ENCODE results near the gene GOT2.
"Not testable (repeated sequence)": the region's sequence is repeated elsewhere in the genome, so short reads cannot be mapped to it uniquely, and the experiment has no call there.

GOT2 gene

DNA sequence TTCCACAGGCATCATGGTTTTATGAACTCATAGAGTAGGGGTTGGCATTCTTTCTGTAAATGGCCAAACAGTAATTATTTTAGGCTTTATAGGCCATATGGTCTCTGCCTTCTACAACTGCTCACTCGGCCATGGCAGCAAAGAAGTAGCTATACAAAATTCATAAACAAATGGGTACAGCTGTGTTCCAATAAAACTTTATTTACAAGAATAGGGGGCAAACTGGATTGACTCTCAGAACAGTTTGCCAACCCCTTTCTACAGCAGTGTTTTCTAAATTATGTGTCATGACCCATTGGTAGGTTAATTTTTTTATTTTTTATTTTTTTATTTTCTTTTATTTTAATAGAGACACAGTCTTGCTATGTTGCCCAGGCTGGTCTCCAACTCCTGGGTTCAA lies 20.4 kb downstream of the GOT2 start:
- peaks cover 74% of the 10 kb centered on the region for H3K36me3 ChIP-seq
- TF ChIP-seq, protein P1, sequence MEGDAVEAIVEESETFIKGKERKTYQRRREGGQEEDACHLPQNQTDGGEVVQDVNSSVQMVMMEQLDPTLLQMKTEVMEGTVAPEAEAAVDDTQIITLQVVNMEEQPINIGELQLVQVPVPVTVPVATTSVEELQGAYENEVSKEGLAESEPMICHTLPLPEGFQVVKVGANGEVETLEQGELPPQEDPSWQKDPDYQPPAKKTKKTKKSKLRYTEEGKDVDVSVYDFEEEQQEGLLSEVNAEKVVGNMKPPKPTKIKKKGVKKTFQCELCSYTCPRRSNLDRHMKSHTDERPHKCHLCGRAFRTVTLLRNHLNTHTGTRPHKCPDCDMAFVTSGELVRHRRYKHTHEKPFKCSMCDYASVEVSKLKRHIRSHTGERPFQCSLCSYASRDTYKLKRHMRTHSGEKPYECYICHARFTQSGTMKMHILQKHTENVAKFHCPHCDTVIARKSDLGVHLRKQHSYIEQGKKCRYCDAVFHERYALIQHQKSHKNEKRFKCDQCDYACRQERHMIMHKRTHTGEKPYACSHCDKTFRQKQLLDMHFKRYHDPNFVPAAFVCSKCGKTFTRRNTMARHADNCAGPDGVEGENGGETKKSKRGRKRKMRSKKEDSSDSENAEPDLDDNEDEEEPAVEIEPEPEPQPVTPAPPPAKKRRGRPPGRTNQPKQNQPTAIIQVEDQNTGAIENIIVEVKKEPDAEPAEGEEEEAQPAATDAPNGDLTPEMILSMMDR (IDR thresholded peaks at IDR 0.05; ENCODE audit: low read depth, low read length), result no peak

DNA sequence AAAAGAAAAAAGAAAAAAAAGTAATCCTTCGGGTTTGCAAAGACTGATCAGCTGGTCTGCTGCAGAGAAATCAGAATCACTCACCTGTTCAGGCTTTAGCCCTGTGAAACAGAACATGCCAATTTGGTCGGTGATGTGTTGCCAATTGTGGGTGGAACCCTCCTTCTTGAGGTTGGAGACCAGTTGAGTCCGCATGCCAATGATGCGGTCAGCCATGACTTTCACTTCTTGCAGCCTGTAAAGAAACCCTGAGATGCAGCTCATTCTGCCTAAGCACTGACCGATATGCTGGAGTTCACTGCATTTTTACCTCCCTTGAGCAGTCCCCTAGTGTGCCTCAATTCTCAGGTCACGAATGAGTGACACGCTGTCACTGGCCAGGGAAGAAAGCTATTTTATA lies 24.8 kb downstream of the GOT2 start:
- Histone ChIP-seq H3K36me3 (peaks cover 53% of the 10 kb centered on the region), H3K4me3 (ENCODE audit: low read depth, low read length) (no peak overlapping the region), H3K27me3 (ENCODE audit: insufficient read depth, low read depth, severe bottlenecking) (no peaks in the 10 kb centered on the region), H3K9me3 (ENCODE audit: severe bottlenecking) (no peaks in the 10 kb centered on the region), H3K27ac (no peak overlapping the region)
- TF ChIP-seq, protein P1 (IDR thresholded peaks at IDR 0.05; ENCODE audit: low read depth, low read length), result no peak
- DNase-seq, result no peak

More for the DNA sequence above, 20.4 kb downstream of the GOT2 start:
- Histone ChIP-seq H3K27ac (no peak overlapping the region), H3K27me3 (ENCODE audit: insufficient read depth, low read depth, severe bottlenecking) (no peaks in the 10 kb centered on the region), H3K4me3 (ENCODE audit: low read depth, low read length) (no peak overlapping the region), H3K9me3 (ENCODE audit: severe bottlenecking) (no peaks in the 10 kb centered on the region)
- DNase-seq, result no peak

DNA sequence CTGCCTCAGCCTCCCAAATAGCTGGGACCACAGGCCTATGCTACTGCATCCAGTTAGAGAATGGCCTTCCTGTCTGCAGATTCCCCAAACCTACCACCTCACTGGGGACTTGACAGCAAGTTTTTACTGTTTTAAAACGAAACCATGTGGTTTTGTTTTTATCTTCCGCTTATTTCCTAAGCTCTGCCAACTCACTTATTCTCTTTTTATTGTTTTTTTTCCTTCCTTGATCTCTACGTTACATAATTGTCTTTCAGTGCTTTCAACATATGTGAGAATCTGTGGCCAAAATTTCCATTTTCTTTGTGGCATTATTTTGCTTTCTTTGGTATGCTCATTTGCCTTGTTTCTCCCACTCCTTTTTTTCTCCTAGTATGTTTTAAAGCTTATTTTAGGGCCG lies 35.0 kb downstream of the GOT2 start:
- Histone ChIP-seq H3K9me3 (ENCODE audit: severe bottlenecking) (no peaks in the 10 kb centered on the region), H3K36me3 (no peaks in the 10 kb centered on the region), H3K27ac (no peak overlapping the region), H3K4me3 (ENCODE audit: low read depth, low read length) (no peak overlapping the region), H3K27me3 (ENCODE audit: insufficient read depth, low read depth, severe bottlenecking) (no peaks in the 10 kb centered on the region)
- no peak for DNase-seq
- TF ChIP-seq, protein P1 (IDR thresholded peaks at IDR 0.05; ENCODE audit: low read depth, low read length), result no peak

DNA sequence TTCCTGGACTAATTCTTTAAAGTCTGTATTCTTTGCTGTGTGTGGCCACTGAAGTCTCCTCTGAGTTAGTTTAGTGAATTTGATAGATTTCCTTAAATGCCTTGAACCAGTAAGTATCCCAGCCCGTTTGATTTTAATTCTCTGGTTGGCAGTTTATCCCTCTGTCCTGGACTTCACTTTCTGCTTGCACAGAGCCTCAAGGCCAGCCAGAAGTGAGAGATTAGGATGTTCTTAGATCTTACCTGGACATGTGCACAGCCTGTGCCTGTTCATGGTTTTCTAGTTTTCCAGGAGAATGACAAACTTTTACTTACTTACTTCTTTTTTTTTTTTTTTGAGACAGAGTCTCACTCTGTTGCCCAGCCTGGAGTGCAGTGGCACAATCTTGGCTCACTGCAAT lies 38.7 kb downstream of the GOT2 start:
- no peak for DNase-seq
- Histone ChIP-seq H3K4me3 (ENCODE audit: low read depth, low read length) (no peak overlapping the region), H3K36me3 (no peaks in the 10 kb centered on the region), H3K27me3 (ENCODE audit: insufficient read depth, low read depth, severe bottlenecking) (no peaks in the 10 kb centered on the region), H3K27ac (no peak overlapping the region), H3K9me3 (ENCODE audit: severe bottlenecking) (no peaks in the 10 kb centered on the region)
- TF ChIP-seq, protein P1 (IDR thresholded peaks at IDR 0.05; ENCODE audit: low read depth, low read length), result no peak

DNA sequence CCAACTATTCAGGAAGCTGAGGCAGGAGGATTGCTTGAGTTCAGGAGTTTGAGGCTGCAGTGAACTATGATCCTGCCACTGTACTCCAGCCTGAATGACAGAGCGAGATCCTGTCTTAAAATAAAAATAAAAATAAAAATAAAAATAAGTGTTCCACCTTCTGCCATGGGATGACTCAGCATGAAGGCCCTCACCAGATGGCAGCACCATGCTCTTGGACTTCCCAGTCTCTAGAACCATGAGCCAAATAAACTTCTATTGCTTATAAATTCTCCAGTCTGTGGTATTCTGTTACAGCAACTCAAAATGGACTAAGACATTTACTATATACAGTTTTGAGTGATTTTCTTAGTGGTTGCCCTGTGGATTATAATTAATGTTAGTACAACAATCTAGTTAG lies 41.7 kb downstream of the GOT2 start:
- TF ChIP-seq, protein P1 (IDR thresholded peaks at IDR 0.05; ENCODE audit: low read depth, low read length), result no peak
- no peak overlapping the region for H3K4me3 ChIP-seq (ENCODE audit: low read depth, low read length)
- H3K27me3 ChIP-seq (ENCODE audit: insufficient read depth, low read depth, severe bottlenecking), result no peaks in the 10 kb centered on the region
- no peaks in the 10 kb centered on the region for H3K9me3 ChIP-seq (ENCODE audit: severe bottlenecking)
- no peak for DNase-seq
- no peak overlapping the region for H3K27ac ChIP-seq
- no peaks in the 10 kb centered on the region for H3K36me3 ChIP-seq

DNA sequence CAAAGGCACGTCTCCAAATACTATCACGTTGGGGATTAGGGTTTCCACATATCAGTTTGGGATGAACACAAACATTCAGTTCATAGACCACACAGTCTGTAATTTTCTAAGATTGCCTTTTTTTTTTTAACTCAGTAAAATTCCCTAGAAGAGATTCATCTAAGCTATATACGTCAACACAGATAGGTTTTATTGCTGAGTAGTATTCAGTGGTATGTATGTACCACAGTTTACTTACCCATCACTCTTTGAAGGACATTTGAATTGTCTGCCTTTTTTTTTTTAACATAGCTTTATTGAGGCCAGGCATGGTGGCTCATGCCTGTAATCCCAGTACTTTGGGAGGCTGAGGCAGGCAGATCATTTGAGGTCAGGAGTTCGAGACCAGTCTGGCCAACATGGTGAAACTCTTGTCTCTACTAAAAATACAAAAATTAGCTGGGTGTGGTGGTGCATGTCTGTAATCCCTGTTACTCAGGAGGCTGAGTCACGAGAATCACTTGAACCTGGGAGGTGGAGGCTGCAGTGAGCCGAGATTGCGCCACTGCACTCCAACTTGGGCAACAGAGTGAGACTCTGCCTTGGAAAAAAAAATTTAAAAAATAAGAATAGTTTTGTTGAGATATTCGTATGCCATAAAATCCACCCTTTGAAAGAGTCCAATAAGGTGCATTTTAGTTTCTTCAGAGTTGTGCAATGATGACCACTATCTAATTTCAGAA lies 47.0 kb downstream of the GOT2 start:
- H3K36me3 ChIP-seq; DNase-seq; H3K4me3 ChIP-seq (ENCODE audit: low read depth, low read length); H3K27me3 ChIP-seq (ENCODE audit: insufficient read depth, low read depth, severe bottlenecking); H3K9me3 ChIP-seq (ENCODE audit: severe bottlenecking); H3K27ac ChIP-seq: not testable (repeated sequence)
